H9 (cell line): ENCODE data around the gene ARPC4. TPM values are rescaled to one million over a fixed set of nuclear protein-coding genes. Genes with fewer than 3 reads are reported as not detected.

Experiments
- DNase-seq: peaks from one replicate; pipeline ENCODE4 v3.0.0-alpha.2; 2017
- H2AFZ ChIP-seq: one replicate; pipeline ENCODE4 v1.6.1; 2013; ENCODE audit warnings: mild to moderate bottlenecking, low read length, control low read depth, moderate library complexity
- H2AK5ac ChIP-seq: 2 replicates; pipeline ENCODE4 v1.6.1; 2013; ENCODE audit warnings: low read length, control low read depth, mixed read lengths; ENCODE audit not compliant: insufficient read length
- H2BK120ac ChIP-seq: one replicate; pipeline ENCODE4 v1.6.1; 2013; ENCODE audit warnings: low read depth, mild to moderate bottlenecking, low read length, control low read depth, inconsistent platforms; ENCODE audit not compliant: poor library complexity, severe bottlenecking
- H2BK12ac ChIP-seq: 2 replicates; pipeline ENCODE4 v1.6.1; 2013; ENCODE audit warnings: low read length, control low read depth, mixed read lengths, low read depth; ENCODE audit not compliant: insufficient read length
- H2BK15ac ChIP-seq: 2 replicates; pipeline ENCODE4 v1.6.1; 2013; ENCODE audit warnings: low read depth, low read length, control low read depth
- H2BK20ac ChIP-seq: one replicate; pipeline ENCODE4 v1.6.1; 2013; ENCODE audit warnings: low read depth, mild to moderate bottlenecking, low read length, control low read depth, inconsistent platforms; ENCODE audit not compliant: poor library complexity, severe bottlenecking
- H2BK5ac ChIP-seq: 2 replicates; pipeline ENCODE4 v1.6.1; 2013; ENCODE audit warnings: low read length, control low read depth, mixed read lengths; ENCODE audit not compliant: insufficient read length
- H3K14ac ChIP-seq: 2 replicates; pipeline ENCODE4 v1.6.1; 2013; ENCODE audit warnings: low read length, control low read depth; ENCODE audit not compliant: insufficient read depth
- H3K18ac ChIP-seq: 2 replicates; pipeline ENCODE4 v1.6.1; 2013; ENCODE audit warnings: low read depth, mild to moderate bottlenecking, mixed read lengths, low read length, control low read depth; ENCODE audit not compliant: insufficient read length
- H3K23ac ChIP-seq: 2 replicates; pipeline ENCODE4 v1.6.1; 2013; ENCODE audit warnings: low read length, control low read depth, mixed read lengths, low read depth; ENCODE audit not compliant: insufficient read length
- H3K23me2 ChIP-seq: 2 replicates; pipeline ENCODE4 v1.6.1; 2013; ENCODE audit warnings: low read depth, mild to moderate bottlenecking, mixed read lengths, low read length, control low read depth; ENCODE audit not compliant: insufficient read length, poor library complexity, severe bottlenecking
- H3K27ac ChIP-seq: 2 replicates; pipeline ENCODE4 v1.5.1; 2013; ENCODE audit warnings: low read length, control low read depth, mixed read lengths, low read depth; ENCODE audit not compliant: insufficient read length
- H3K27me3 ChIP-seq: 2 replicates; pipeline ENCODE4 v1.6.1; 2013; ENCODE audit warnings: low read length, control low read depth, inconsistent platforms; ENCODE audit not compliant: insufficient read depth
- H3K4ac ChIP-seq: 2 replicates; pipeline ENCODE4 v1.6.1; 2013; ENCODE audit warnings: low read depth, mild to moderate bottlenecking, control low read depth, inconsistent platforms, low read length, moderate library complexity
- H3K4me1 ChIP-seq: 2 replicates; pipeline ENCODE4 v1.6.1; 2013; ENCODE audit warnings: low read length, control low read depth, inconsistent platforms; ENCODE audit not compliant: insufficient read depth
- H3K4me2 ChIP-seq: 2 replicates; pipeline ENCODE4 v1.6.1; 2013; ENCODE audit warnings: low read length, control low read depth, mixed read lengths; ENCODE audit not compliant: insufficient read length, insufficient read depth
- H3K56ac ChIP-seq: 2 replicates; pipeline ENCODE4 v1.6.1; 2013; ENCODE audit warnings: low read depth, mild to moderate bottlenecking, mixed read lengths, low read length, control low read depth; ENCODE audit not compliant: insufficient read length
- H3K79me1 ChIP-seq: 2 replicates; pipeline ENCODE4 v1.6.1; 2013; ENCODE audit warnings: low read depth, mild to moderate bottlenecking, moderate library complexity, low read length, control low read depth, inconsistent platforms; ENCODE audit not compliant: insufficient read depth, poor library complexity, severe bottlenecking
- H3K79me2 ChIP-seq: 2 replicates; pipeline ENCODE4 v1.6.1; 2013; ENCODE audit warnings: low read length, control low read depth, inconsistent platforms; ENCODE audit not compliant: insufficient read depth
- H3K9ac ChIP-seq: 2 replicates; pipeline ENCODE4 v1.6.1; 2013; ENCODE audit warnings: low read length, control low read depth, mixed read lengths; ENCODE audit not compliant: insufficient read length; ENCODE audit errors: extremely low read depth
- H3K9me3 ChIP-seq: one replicate; pipeline ENCODE4 v1.6.1; 2013; ENCODE audit warnings: low read depth, low read length, inconsistent platforms; ENCODE audit not compliant: control insufficient read depth
- H3T11ph ChIP-seq: one replicate; pipeline ENCODE4 v1.6.1; 2013; ENCODE audit warnings: mild to moderate bottlenecking, low read length, control low read depth, inconsistent platforms
- H4K20me1 ChIP-seq: one replicate; pipeline ENCODE4 v1.6.1; 2013; ENCODE audit not compliant: control insufficient read depth, insufficient read length, insufficient read depth
- H4K5ac ChIP-seq: 2 replicates; pipeline ENCODE4 v1.6.1; 2013; ENCODE audit warnings: low read depth, mild to moderate bottlenecking, mixed read lengths, low read length, control low read depth; ENCODE audit not compliant: insufficient read length
- H4K8ac ChIP-seq: replicated peaks from 2 replicates; pipeline ENCODE4 v1.6.1; 2013; ENCODE audit warnings: low read length, control low read depth, mixed read lengths, low read depth; ENCODE audit not compliant: insufficient read length
- H4K91ac ChIP-seq: 2 replicates; pipeline ENCODE4 v1.6.1; 2013; ENCODE audit warnings: low read depth, mild to moderate bottlenecking, moderate library complexity, mixed read lengths, low read length, control low read depth; ENCODE audit not compliant: insufficient read length
- H3K27ac Mint-ChIP-seq, 3 experiments: 2 replicates in 2 of 3; 3 replicates in 1 of 3; pipeline ENCODE4 v1.8.0; 2020 to 2021; ENCODE audit warnings: mixed read lengths in 3 of 3, mild to moderate bottlenecking in 1 of 3, moderate library complexity in 1 of 3
- H3K27me3 Mint-ChIP-seq: 2 replicates; pipeline ENCODE4 v1.8.0; 2021; ENCODE audit warnings: low read depth, mild to moderate bottlenecking, moderate library complexity, mixed read lengths
- H3K36me3 Mint-ChIP-seq, 3 experiments: 2 replicates in 2 of 3; 3 replicates in 1 of 3; pipeline ENCODE4 v1.8.0; 2020 to 2021; ENCODE audit warnings: low read depth in 3 of 3, mixed read lengths in 3 of 3; ENCODE audit not compliant: insufficient read depth in 1 of 3
- H3K4me1 Mint-ChIP-seq, 2 experiments: 2 replicates each; pipeline ENCODE4 v1.8.0; 2020; ENCODE audit warnings: mixed read lengths in 2 of 2
- H3K4me3 Mint-ChIP-seq, 2 experiments: 2 replicates in 1 of 2; 3 replicates in 1 of 2; pipeline ENCODE4 v1.8.0; 2020 to 2021; ENCODE audit warnings: mild to moderate bottlenecking in 2 of 2, mixed read lengths in 2 of 2, moderate library complexity in 1 of 2
- H3K9me3 Mint-ChIP-seq, 2 experiments: 2 replicates in 1 of 2; 3 replicates in 1 of 2; pipeline ENCODE4 v1.8.0; 2020; ENCODE audit warnings: mild to moderate bottlenecking in 2 of 2, mixed read lengths in 2 of 2, moderate library complexity in 1 of 2
- CTCF ChIP-seq: fragments of 200-600 bp; sonication (generic); conservative IDR thresholded peaks from 3 replicates; pipeline ENCODE4 v1.8.0; 2021; ENCODE audit warnings: antibody characterized with exemption, mild to moderate bottlenecking
- WGBS: extraction: QIAGEN DNeasy Blood & Tissue Kit; methylation state at CpG from one replicate; pipeline ENCODE4 v1.1.7; 2013; ENCODE audit warnings: missing lambda C conversion rate, low lambda C conversion rate, mixed read lengths; ENCODE audit not compliant: insufficient read length; ENCODE audit errors: extremely low coverage; 5-methylcytosine and 5-hydroxymethylcytosine counted together
- total RNA-seq: library from RNA; stranded (reverse); gene quantifications from 2 replicates; pipeline ENCODE4 v1.2.1, GENCODE V29; 2021

Gene ARPC4
- total RNA-seq, 1 experiment from 2014 or later = 161 TPM

- Histone ChIP-seq H3K4me1 (no peaks in the 10 kb centered on the region), H2BK12ac (no peak overlapping the region), H4K20me1 (no peaks in the 10 kb centered on the region), H4K91ac (no peak overlapping the region), H3K4me2 (no peak overlapping the region), H4K8ac (no peak overlapping the region), H3K4ac (no peak overlapping the region), H3K56ac (no peak overlapping the region), H3K27me3 (no peaks in the 10 kb centered on the region), H3K23me2 (no peaks in the 10 kb centered on the region), H3K23ac (no peak overlapping the region), H3T11ph (no peak overlapping the region), H2AK5ac (no peak overlapping the region), H2BK5ac (no peak overlapping the region), H3K79me2 (no peaks in the 10 kb centered on the region), H2AFZ (no peak overlapping the region), H3K14ac (no peak overlapping the region), H2BK20ac (no peak overlapping the region), H3K79me1 (no peaks in the 10 kb centered on the region), H2BK120ac (no peak overlapping the region), H3K27ac (no peak overlapping the region), H3K9me3 (no peaks in the 10 kb centered on the region), H3K18ac (no peak overlapping the region), H3K9ac (no peak overlapping the region), H4K5ac (no peak overlapping the region), H2BK15ac (no peak overlapping the region)
- DNase-seq = no peak
- Mint-ChIP-seq H3K4me1 (peaks cover 10% of the 10 kb centered on the region in 2 experiments), H3K9me3 (no peaks in the 10 kb centered on the region), H3K36me3 (peaks cover 54 to 93% (median 79%) of the 10 kb centered on the region in 3 experiments; a peak in 6 of 7 replicates), H3K27ac (no peak overlapping the region), H3K4me3 (no peak overlapping the region), H3K27me3 (no peaks in the 10 kb centered on the region; the same call in 1 of the 2 replicates)
- no peak for TF ChIP-seq CTCF
- no CpG with 5 or more reads among the region's 12 CpGs for WGBS
Measured at GRCh38 chr3:9745521-9745920, 47.4 kb upstream of the ARPC4 start.
